Endothelial cell of umbilical vein (primary cell): ENCODE data around the gene KCND2. TPM values are rescaled to one million over a fixed set of nuclear protein-coding genes. Genes with fewer than 3 reads are reported as not detected.

Experiments used
- BruUV-seq: library from RNA; stranded (reverse); fragments of 400-500 nt; replicated peaks from 2 replicates; lab custom pipeline; 2021; lab: Mats Ljungman, UMichigan
- CTCF ChIA-PET: fragments of 300-600, 350-600 bp; sonication (Branson Sonifier 250); formaldehyde crosslinking; loops from one replicate; lab custom pipeline; 2021; ENCODE audit warnings: antibody characterized with exemption, inconsistent platforms; lab: Charles Lee
- POLR2A ChIA-PET: fragments of 300-600, 350-600 bp; sonication (Branson Sonifier 250); formaldehyde crosslinking; loops from one replicate; lab custom pipeline; 2021; ENCODE audit warnings: antibody characterized with exemption, inconsistent platforms; lab: Charles Lee
- DNase-seq: peaks from one replicate; pipeline ENCODE4 v3.0.0-alpha.2; 2011; ENCODE audit warnings: low read depth, low spot score
- FAIRE-seq: peaks from 2 replicates; lab custom pipeline; 2011; peaks lifted over from hg19 to GRCh38; lab: Jason Lieb, UNC
- H2AFZ ChIP-seq: 2 replicates; pipeline ENCODE4 v1.6.0; 2012; ENCODE audit warnings: low read depth, low read length, control low read depth, inconsistent platforms
- H3K27ac ChIP-seq: 2 replicates; pipeline ENCODE4 v1.5.1; 2011; ENCODE audit warnings: low read depth, mild to moderate bottlenecking, control low read depth, low read length, moderate library complexity; ENCODE audit not compliant: insufficient read depth
- H3K27me3 ChIP-seq, 2 experiments: 2 replicates each; pipeline versions ENCODE4 v1.6.0 to v1.6.1; 2011; ENCODE audit warnings: low read length in 2 of 2, mixed read lengths in 1 of 2; ENCODE audit not compliant: control insufficient read depth in 2 of 2, insufficient read depth in 2 of 2
- H3K36me3 ChIP-seq, 2 experiments: 2 replicates in 1 of 2; 3 replicates in 1 of 2; pipeline ENCODE4 v1.5.1; 2011; ENCODE audit warnings: low read length in 2 of 2, mild to moderate bottlenecking in 1 of 2, moderate library complexity in 1 of 2; ENCODE audit not compliant: control insufficient read depth in 2 of 2, insufficient read depth in 2 of 2; ENCODE audit errors: extremely low read depth in 1 of 2
- H3K4me1 ChIP-seq: 3 replicates; pipeline ENCODE4 v1.5.1; 2011; ENCODE audit warnings: mild to moderate bottlenecking, low read length; ENCODE audit not compliant: control insufficient read depth, insufficient read depth; ENCODE audit errors: extremely low read depth
- H3K4me2 ChIP-seq: 2 replicates; pipeline ENCODE4 v1.6.1; 2011; ENCODE audit warnings: low read length, control low read depth, mixed read lengths; ENCODE audit not compliant: insufficient read depth
- H3K4me3 ChIP-seq, 3 experiments: fragments of 200-600 bp in 1 of 3; sonication (generic), shearing (Covaris generic) in 1 of 3; replicated peaks in 1 of 3; 2 replicates each; pipeline ENCODE4 v1.5.1; 2011 to 2016; ENCODE audit warnings: control low read depth in 3 of 3, low read length in 3 of 3, mild to moderate bottlenecking in 2 of 3, inconsistent platforms in 1 of 3, low read depth in 1 of 3, moderate library complexity in 1 of 3; ENCODE audit not compliant: insufficient read depth in 1 of 3
- H3K79me2 ChIP-seq: 2 replicates; pipeline ENCODE4 v1.6.0; 2012; ENCODE audit warnings: low read length, inconsistent platforms; ENCODE audit not compliant: control insufficient read depth, insufficient read depth
- H3K9ac ChIP-seq: replicated peaks from 2 replicates; pipeline ENCODE3; 2011; ENCODE audit warnings: low read length, control low read depth; ENCODE audit not compliant: insufficient read depth; ENCODE audit errors: extremely low read depth
- H3K9me1 ChIP-seq: replicated peaks from 3 replicates; pipeline ENCODE4 v1.6.0; 2011; ENCODE audit warnings: mild to moderate bottlenecking, low read length; ENCODE audit not compliant: control insufficient read depth, insufficient read depth; ENCODE audit errors: extremely low read depth
- H3K9me3 ChIP-seq: replicated peaks from 2 replicates; pipeline ENCODE4 v1.5.1; 2012; ENCODE audit warnings: low read length, inconsistent platforms; ENCODE audit not compliant: control insufficient read depth, insufficient read depth
- H4K20me1 ChIP-seq: replicated peaks from 2 replicates; pipeline ENCODE3; 2011; ENCODE audit warnings: mild to moderate bottlenecking, low read length; ENCODE audit not compliant: control insufficient read depth, insufficient read depth; ENCODE audit errors: extremely low read depth
- EZH2 ChIP-seq: IDR thresholded peaks from 2 replicates; pipeline ENCODE4 v1.6.1; 2012; ENCODE audit warnings: borderline replicate concordance, low read depth, mild to moderate bottlenecking, moderate library complexity, low read length, inconsistent platforms; ENCODE audit not compliant: severe bottlenecking
- FOS ChIP-seq: IDR thresholded peaks from 2 replicates; pipeline ENCODE4 v1.6.1; 2011; ENCODE audit warnings: mild to moderate bottlenecking, low read length, moderate library complexity, borderline replicate concordance; ENCODE audit not compliant: insufficient read depth
- GATA2 ChIP-seq: IDR thresholded peaks from 2 replicates; pipeline ENCODE4 v1.7.0; 2011; ENCODE audit warnings: low read depth, mild to moderate bottlenecking, moderate library complexity, mixed read lengths, low read length; ENCODE audit not compliant: insufficient read length, insufficient read depth
- JUN ChIP-seq: IDR thresholded peaks from 2 replicates; pipeline ENCODE4 v1.6.1; 2011; ENCODE audit warnings: borderline replicate concordance, low read depth; ENCODE audit not compliant: insufficient read length, insufficient read depth
- MYC ChIP-seq: IDR thresholded peaks from one replicate; pipeline ENCODE4 v1.6.1; 2011; ENCODE audit warnings: mild to moderate bottlenecking, low read depth, low read length
- POLR2A ChIP-seq: IDR thresholded peaks from 2 replicates; pipeline ENCODE4 v1.6.1; 2012; ENCODE audit warnings: low read depth, mild to moderate bottlenecking, control low read depth, low read length
- POLR2AphosphoS5 ChIP-seq: IDR thresholded peaks from 2 replicates; pipeline ENCODE4 v1.6.1; 2012; ENCODE audit warnings: low read depth, mild to moderate bottlenecking, control low read depth, low read length, moderate library complexity; ENCODE audit not compliant: insufficient read depth
- dilution Hi-C: fragments of 300-500 bp; cut with MboI; formaldehyde crosslinking; loops from one replicate; pipeline ENCODE4 v1.15.0; 2019; ENCODE audit warnings: low sequenced_read_pairs; ENCODE audit not compliant: extremely low pct_ligation_motif_present
- intact Hi-C: fragments of 100-400 bp; cut with micrococcal nuclease; formaldehyde crosslinking; loops from one replicate; pipeline ENCODE4 v1.10.0; 2022
- polyA plus RNA-seq, 4 experiments: library from polyadenylated mRNA; depleted of rRNA in 3 of 4; stranded (reverse) in 3 of 4; unstranded in 1 of 4; fragments of >200 nt; gene quantifications; 2 replicates each; pipeline versions ENCODE4 v1.2.1 to v1.2.3, GENCODE V29; 2011 to 2012; ENCODE audit warnings: missing spikeins in 1 of 4
- total RNA-seq: library from RNA; stranded (reverse); gene quantifications from 2 replicates; pipeline ENCODE4 v1.2.3, GENCODE V29; 2021
- TF ChIP-seq, protein P1 (sequence below), 2 donors: IDR thresholded peaks; 1 replicate in 1 of 2; 2 replicates in 1 of 2; pipeline ENCODE4 v1.5.1; 2011; ENCODE audit warnings: low read length in 2 of 2, mild to moderate bottlenecking in 2 of 2, moderate library complexity in 2 of 2, control low read depth in 1 of 2, inconsistent platforms in 1 of 2, low read depth in 1 of 2; ENCODE audit not compliant: insufficient read depth in 1 of 2; ENCODE audit errors: extremely low read depth in 1 of 2
- TF ChIP-seq, protein P2 (sequence below): IDR thresholded peaks from 2 replicates; pipeline ENCODE4 v1.6.1; 2011; ENCODE audit not compliant: insufficient read depth, insufficient read length

KCND2 gene
- total and polyA plus RNA-seq, 2 donors (not counting 3 experiments of a cell fraction or from before 2014, with no cell fraction given) = not detected

DNA sequence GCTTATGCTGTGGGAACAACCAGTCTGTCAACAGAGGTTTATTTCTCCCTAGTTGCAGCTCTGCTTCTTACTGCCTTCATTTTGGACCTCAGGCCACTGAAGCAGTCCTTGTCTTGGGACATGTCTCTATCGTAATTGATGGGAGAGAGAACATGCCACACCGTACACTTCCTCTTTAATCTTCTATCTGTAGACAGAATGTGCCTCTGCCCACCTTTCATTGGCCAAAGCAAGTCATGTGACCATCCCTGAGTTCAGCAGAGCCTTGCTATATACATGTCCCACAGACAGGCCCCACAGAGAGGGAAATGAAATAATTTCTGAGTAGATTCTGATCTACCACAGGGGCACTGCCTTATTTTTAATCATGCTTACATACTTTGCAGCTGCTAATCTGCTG, 98.0 kb downstream of the KCND2 start:
- H3K27ac ChIP-seq = no peak overlapping the region
- no TSS peak for BruUV-seq
- no peaks in the 10 kb centered on the region for H3K79me2 ChIP-seq
- dilution Hi-C loops (no loop called here), intact Hi-C loops (no loop called here)
- POLR2A ChIA-PET = no interaction called here
- FAIRE-seq (no peak), DNase-seq (no peak)
- no peaks in the 10 kb centered on the region for H3K36me3 ChIP-seq
- H3K4me1 ChIP-seq = no peaks in the 10 kb centered on the region
- no peaks in the 10 kb centered on the region for H3K9me1 ChIP-seq
- CTCF ChIA-PET = no interaction called here
- no peak overlapping the region for H3K4me2 ChIP-seq
- TF ChIP-seq, protein P1, sequence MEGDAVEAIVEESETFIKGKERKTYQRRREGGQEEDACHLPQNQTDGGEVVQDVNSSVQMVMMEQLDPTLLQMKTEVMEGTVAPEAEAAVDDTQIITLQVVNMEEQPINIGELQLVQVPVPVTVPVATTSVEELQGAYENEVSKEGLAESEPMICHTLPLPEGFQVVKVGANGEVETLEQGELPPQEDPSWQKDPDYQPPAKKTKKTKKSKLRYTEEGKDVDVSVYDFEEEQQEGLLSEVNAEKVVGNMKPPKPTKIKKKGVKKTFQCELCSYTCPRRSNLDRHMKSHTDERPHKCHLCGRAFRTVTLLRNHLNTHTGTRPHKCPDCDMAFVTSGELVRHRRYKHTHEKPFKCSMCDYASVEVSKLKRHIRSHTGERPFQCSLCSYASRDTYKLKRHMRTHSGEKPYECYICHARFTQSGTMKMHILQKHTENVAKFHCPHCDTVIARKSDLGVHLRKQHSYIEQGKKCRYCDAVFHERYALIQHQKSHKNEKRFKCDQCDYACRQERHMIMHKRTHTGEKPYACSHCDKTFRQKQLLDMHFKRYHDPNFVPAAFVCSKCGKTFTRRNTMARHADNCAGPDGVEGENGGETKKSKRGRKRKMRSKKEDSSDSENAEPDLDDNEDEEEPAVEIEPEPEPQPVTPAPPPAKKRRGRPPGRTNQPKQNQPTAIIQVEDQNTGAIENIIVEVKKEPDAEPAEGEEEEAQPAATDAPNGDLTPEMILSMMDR (IDR thresholded peaks at IDR 0.05; ENCODE audit: extremely low read depth in 1 of 2, insufficient read depth in 1 of 2, low read depth in 1 of 2, low read length in 2 of 2) = no peak
- TF ChIP-seq, protein P2, sequence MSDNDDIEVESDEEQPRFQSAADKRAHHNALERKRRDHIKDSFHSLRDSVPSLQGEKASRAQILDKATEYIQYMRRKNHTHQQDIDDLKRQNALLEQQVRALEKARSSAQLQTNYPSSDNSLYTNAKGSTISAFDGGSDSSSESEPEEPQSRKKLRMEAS = no peak
- TF ChIP-seq JUN (no peak), POLR2AphosphoS5 (no peak), FOS (no peak), MYC (no peak), EZH2 (no peak), GATA2 (no peak), POLR2A (no peak)
- H3K27me3 ChIP-seq = no peaks in the 10 kb centered on the region
- H3K9ac ChIP-seq = no peak overlapping the region
- no peak overlapping the region for H3K4me3 ChIP-seq
- no peaks in the 10 kb centered on the region for H4K20me1 ChIP-seq
- no peak overlapping the region for H2AFZ ChIP-seq
- H3K9me3 ChIP-seq = no peaks in the 10 kb centered on the region
